Astrocyte of the cerebellum (primary cell): ENCODE measurements around the gene PCDH19.

ENCODE experiments used
- DNase-seq: peaks from one replicate; pipeline ENCODE4 v3.0.0-alpha.2; 2011; ENCODE audit warnings: low read depth
- H3K4me3 ChIP-seq: 2 replicates; pipeline ENCODE4 v1.5.1; 2011; ENCODE audit warnings: mild to moderate bottlenecking, low read depth, low read length, moderate library complexity
- in situ Hi-C: cut with HindIII; loops from 2 replicates; pipeline ENCODE4 v1.10.0; 2017; ENCODE audit warnings: low sequenced_read_pairs
- TF ChIP-seq, protein P1 (sequence below): IDR thresholded peaks from 2 replicates; pipeline ENCODE4 v1.5.1; 2012; ENCODE audit warnings: low read length, low read depth, moderate library complexity, mild to moderate bottlenecking; ENCODE audit errors: missing control alignments

The PCDH19 gene

GRCh38 chrX:100435726-100436125 is 25.7 kb upstream of the PCDH19 start:
- TF ChIP-seq, protein P1, sequence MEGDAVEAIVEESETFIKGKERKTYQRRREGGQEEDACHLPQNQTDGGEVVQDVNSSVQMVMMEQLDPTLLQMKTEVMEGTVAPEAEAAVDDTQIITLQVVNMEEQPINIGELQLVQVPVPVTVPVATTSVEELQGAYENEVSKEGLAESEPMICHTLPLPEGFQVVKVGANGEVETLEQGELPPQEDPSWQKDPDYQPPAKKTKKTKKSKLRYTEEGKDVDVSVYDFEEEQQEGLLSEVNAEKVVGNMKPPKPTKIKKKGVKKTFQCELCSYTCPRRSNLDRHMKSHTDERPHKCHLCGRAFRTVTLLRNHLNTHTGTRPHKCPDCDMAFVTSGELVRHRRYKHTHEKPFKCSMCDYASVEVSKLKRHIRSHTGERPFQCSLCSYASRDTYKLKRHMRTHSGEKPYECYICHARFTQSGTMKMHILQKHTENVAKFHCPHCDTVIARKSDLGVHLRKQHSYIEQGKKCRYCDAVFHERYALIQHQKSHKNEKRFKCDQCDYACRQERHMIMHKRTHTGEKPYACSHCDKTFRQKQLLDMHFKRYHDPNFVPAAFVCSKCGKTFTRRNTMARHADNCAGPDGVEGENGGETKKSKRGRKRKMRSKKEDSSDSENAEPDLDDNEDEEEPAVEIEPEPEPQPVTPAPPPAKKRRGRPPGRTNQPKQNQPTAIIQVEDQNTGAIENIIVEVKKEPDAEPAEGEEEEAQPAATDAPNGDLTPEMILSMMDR, result no peak
- no peak overlapping the region for H3K4me3 ChIP-seq
- in situ Hi-C loops, result no loop called here

DNA sequence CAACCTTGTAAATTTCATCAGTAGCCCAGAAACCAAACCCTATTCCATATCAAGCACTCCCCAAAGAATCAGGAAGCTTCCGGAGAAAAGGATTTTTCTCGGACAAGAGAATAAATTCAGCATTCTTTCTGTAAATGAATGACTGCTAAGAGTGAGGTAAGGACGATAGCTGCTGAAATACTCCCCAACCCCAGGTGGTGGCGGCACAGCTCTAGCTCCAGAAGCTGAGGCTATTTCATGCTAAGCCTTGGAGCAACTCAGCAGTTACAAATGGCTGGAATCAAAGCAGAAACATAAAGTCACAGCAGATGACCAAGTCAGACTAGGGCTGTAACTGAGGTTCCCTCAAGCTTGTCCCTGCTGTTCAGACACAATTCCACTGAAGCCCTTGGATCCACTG is 13.9 kb upstream of the PCDH19 start:
- DNase-seq, result no peak
- no peak overlapping the region for H3K4me3 ChIP-seq
- in situ Hi-C loops, result no loop called here
- TF ChIP-seq, protein P1, result no peak

More at GRCh38 chrX:100435726-100436125, 25.7 kb upstream of the PCDH19 start:
- no peak for DNase-seq

DNA sequence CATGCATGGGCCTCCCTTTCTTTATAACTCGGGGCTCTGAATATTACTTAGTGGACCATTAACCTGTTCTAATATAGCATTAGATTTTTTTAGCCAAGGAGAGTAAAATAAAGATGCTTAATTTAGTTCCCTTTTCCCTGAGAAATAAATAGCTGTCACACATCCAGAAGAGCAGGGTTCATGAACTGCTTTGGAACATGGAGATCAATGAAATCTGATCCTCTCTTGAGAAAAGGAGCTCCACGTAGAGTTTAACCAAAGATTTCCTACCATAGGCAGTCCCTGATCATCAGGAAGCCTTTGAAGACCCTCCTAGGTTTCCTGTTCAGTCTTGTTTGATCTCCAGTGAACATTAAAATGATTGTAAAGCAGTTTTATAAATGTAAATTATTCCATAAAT is 8.5 kb upstream of the PCDH19 start:
- TF ChIP-seq, protein P1, result no peak
- in situ Hi-C loops, result no loop called here
- no peak for DNase-seq
- H3K4me3 ChIP-seq, result no peak overlapping the region

DNA sequence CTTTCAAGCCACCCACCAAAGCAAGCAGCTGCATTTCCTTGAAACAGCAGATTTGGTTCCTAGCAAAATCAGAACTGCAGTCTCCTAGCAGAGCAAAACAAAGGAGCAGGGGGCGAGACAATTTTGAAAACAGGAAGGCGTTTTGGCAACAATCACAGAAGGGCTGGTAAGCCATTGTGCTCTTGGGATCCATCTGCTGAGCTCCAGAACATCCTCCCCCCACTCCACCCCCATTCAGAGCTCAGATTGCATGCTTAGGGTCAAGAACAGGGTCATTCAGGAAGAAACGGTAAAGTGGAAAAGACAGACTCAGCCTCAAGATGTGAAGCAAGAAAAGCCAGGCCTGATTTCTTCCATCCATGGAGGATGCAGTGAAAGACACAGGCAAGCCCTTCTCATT is 7.6 kb upstream of the PCDH19 start:
- TF ChIP-seq, protein P1, result no peak
- in situ Hi-C loops, result no loop called here
- DNase-seq, result no peak
- no peak overlapping the region for H3K4me3 ChIP-seq

DNA sequence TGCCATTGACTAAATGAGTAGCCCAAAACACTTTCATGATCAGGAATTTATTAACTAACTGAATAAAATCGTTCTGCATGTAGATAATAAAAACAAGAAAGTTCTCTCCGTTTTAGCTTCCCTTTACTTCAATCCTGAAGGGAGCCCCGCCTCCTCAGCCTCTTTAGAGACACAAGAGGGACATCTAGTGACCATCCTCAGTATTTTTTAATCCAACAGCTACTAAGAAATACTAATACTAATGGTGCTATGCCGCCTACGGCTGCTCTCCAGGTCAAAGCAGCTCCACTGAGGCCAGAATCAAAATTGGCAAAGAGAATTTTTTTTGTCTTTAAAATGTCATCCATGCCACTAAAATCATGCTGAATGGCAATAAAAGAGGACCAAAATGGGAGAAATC is 3.2 kb upstream of the PCDH19 start:
- TF ChIP-seq, protein P1, result peak; percentile 45
- H3K4me3 ChIP-seq, result no peak overlapping the region
- DNase-seq, result peak; percentile 36
- in situ Hi-C loops, result no loop called here

DNA sequence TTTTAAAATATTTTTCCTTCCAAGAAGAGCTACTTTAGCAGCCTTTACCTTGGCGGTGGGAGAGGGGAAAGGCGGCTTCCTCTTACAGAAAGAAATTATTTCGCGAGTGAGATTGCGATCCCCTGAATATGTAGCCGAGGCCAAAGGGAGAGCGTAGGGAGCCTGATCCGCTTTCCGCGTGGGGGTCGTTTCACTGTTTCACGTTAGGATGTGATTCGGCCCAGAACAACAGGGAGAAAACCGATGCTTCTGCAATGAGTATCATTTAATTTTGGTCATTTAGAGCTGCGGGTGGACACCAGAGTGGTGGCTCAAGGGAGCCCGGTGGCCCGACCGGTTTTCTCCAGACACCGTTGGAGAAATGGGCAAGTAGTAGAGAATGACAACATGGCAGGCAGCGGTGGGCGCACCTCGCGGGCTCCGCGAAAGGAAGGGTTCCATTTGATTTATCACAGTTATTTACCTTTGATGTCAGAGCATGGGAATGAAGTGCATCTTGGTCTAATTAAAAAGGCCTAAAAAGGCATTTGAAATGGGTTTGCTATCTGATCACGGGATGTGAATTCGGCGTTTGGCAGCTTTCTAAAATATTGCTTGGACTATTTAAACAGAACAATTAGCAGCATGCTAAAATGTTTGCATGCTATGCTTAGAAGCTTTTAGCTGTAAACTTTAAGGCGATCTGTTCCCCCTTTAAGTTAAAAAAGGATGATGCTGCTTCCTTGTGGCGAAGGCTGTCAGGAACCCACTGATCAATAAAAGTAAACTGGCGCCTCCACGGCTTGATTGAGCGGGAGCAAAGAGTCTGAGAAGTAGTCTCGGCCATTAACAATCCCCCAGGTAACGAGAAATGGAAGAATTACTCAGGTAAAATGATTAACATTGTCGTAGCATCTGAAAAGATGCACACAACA is 2.0 kb upstream of the PCDH19 start:
- no peak overlapping the region for H3K4me3 ChIP-seq
- in situ Hi-C loops, result no loop called here
- DNase-seq, result no peak
- TF ChIP-seq, protein P1, result no peak
